ENCODE measurements around the gene SMYD3.

Gene SMYD3

GRCh38 chr1:246149543-246149942 lies 357.5 kb downstream of the SMYD3 start:
- no peaks in the 10 kb centered on the region for H3K4me1 ChIP-seq (ENCODE audit: low read depth, poor library complexity, severe bottlenecking)
- H2AFZ ChIP-seq (ENCODE audit: low read depth) = no peak overlapping the region
- H4K20me1 ChIP-seq (ENCODE audit: insufficient read depth) = no peaks in the 10 kb centered on the region
- H3K4me2 ChIP-seq = no peak overlapping the region
- no peak overlapping the region for H3K4me3 ChIP-seq (IDR thresholded peaks at IDR 0.05; ENCODE audit: insufficient read depth, low read depth, low read length)
- no peaks in the 10 kb centered on the region for H3K79me2 ChIP-seq (ENCODE audit: insufficient read depth, low read depth)
- H3K9ac ChIP-seq = no peak overlapping the region
- H3K36me3 ChIP-seq (ENCODE audit: insufficient read depth) = no peaks in the 10 kb centered on the region
- TF ChIP-seq, protein P1, sequence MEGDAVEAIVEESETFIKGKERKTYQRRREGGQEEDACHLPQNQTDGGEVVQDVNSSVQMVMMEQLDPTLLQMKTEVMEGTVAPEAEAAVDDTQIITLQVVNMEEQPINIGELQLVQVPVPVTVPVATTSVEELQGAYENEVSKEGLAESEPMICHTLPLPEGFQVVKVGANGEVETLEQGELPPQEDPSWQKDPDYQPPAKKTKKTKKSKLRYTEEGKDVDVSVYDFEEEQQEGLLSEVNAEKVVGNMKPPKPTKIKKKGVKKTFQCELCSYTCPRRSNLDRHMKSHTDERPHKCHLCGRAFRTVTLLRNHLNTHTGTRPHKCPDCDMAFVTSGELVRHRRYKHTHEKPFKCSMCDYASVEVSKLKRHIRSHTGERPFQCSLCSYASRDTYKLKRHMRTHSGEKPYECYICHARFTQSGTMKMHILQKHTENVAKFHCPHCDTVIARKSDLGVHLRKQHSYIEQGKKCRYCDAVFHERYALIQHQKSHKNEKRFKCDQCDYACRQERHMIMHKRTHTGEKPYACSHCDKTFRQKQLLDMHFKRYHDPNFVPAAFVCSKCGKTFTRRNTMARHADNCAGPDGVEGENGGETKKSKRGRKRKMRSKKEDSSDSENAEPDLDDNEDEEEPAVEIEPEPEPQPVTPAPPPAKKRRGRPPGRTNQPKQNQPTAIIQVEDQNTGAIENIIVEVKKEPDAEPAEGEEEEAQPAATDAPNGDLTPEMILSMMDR (conservative IDR thresholded peaks at IDR 0.05; ENCODE audit: low read depth, low read length) = no peak
- H3K27ac ChIP-seq = no peak overlapping the region
- no peaks in the 10 kb centered on the region for H3K27me3 ChIP-seq (ENCODE audit: insufficient read depth, low read depth)

GRCh38 chr1:246147524-246148461 lies 359.3 kb downstream of the SMYD3 start:
- TF ChIP-seq, protein P1 (conservative IDR thresholded peaks at IDR 0.05; ENCODE audit: low read depth, low read length) = no peak

GRCh38 chr1:246146804-246147523 lies 360.1 kb downstream of the SMYD3 start:
- TF ChIP-seq, protein P1 (conservative IDR thresholded peaks at IDR 0.05; ENCODE audit: low read depth, low read length) = no peak

More at GRCh38 chr1:246147524-246148461, 359.3 kb downstream of the SMYD3 start:
- Histone ChIP-seq H3K36me3 (ENCODE audit: insufficient read depth) (no peaks in the 10 kb centered on the region), H3K27ac (no peak overlapping the region), H3K4me3 (IDR thresholded peaks at IDR 0.05; ENCODE audit: insufficient read depth, low read depth, low read length) (no peak overlapping the region), H3K79me2 (ENCODE audit: insufficient read depth, low read depth) (no peaks in the 10 kb centered on the region), H3K9ac (no peak overlapping the region), H3K4me2 (no peak overlapping the region), H4K20me1 (ENCODE audit: insufficient read depth) (no peaks in the 10 kb centered on the region), H3K27me3 (ENCODE audit: insufficient read depth, low read depth) (no peaks in the 10 kb centered on the region), H3K4me1 (ENCODE audit: low read depth, poor library complexity, severe bottlenecking) (no peaks in the 10 kb centered on the region), H2AFZ (ENCODE audit: low read depth) (no peak overlapping the region)

DNA sequence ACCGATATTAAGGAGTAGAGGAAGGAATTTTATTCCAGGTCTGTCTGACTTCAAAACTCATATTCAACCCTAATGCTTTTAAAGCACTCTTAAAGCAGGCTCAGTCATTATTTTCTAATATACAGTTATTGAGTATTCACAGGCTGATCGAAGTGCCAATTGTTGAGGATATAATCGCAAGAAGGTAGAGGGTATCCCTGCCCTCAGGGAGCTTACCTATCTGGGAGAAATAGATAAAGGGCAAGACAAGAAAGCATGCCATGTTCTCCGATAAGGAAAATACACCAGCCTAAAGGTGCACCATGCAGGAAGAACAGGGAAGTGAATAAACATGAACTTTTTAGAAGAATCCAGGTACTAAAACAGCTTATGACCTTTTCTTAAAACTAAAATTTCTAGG lies 361.2 kb downstream of the SMYD3 start:
- Histone ChIP-seq H3K27ac (no peak overlapping the region), H3K9ac (no peak overlapping the region)
- TF ChIP-seq, protein P1 (conservative IDR thresholded peaks at IDR 0.05; ENCODE audit: low read depth, low read length) = no peak

More at GRCh38 chr1:246146804-246147523, 360.1 kb downstream of the SMYD3 start:
- Histone ChIP-seq H3K9ac (no peak overlapping the region), H4K20me1 (ENCODE audit: insufficient read depth) (no peaks in the 10 kb centered on the region), H3K4me3 (IDR thresholded peaks at IDR 0.05; ENCODE audit: insufficient read depth, low read depth, low read length) (no peak overlapping the region), H3K4me1 (ENCODE audit: low read depth, poor library complexity, severe bottlenecking) (no peaks in the 10 kb centered on the region), H3K27ac (no peak overlapping the region), H3K4me2 (no peak overlapping the region), H3K27me3 (ENCODE audit: insufficient read depth, low read depth) (no peaks in the 10 kb centered on the region), H2AFZ (ENCODE audit: low read depth) (no peak overlapping the region), H3K36me3 (ENCODE audit: insufficient read depth) (no peaks in the 10 kb centered on the region), H3K79me2 (ENCODE audit: insufficient read depth, low read depth) (no peaks in the 10 kb centered on the region)

More for the DNA sequence above, 361.2 kb downstream of the SMYD3 start:
- H2AFZ ChIP-seq (ENCODE audit: low read depth) = no peak overlapping the region
- H3K36me3 ChIP-seq (ENCODE audit: insufficient read depth) = no peaks in the 10 kb centered on the region
- no peaks in the 10 kb centered on the region for H3K4me1 ChIP-seq (ENCODE audit: low read depth, poor library complexity, severe bottlenecking)
- H3K4me2 ChIP-seq = no peak overlapping the region
- H3K79me2 ChIP-seq (ENCODE audit: insufficient read depth, low read depth) = no peaks in the 10 kb centered on the region
- no peaks in the 10 kb centered on the region for H4K20me1 ChIP-seq (ENCODE audit: insufficient read depth)
- H3K4me3 ChIP-seq (IDR thresholded peaks at IDR 0.05; ENCODE audit: insufficient read depth, low read depth, low read length) = no peak overlapping the region
- H3K27me3 ChIP-seq (ENCODE audit: insufficient read depth, low read depth) = no peaks in the 10 kb centered on the region
